ENCODE measurements around the gene RASD1. TPM values are rescaled to one million over a fixed set of nuclear protein-coding genes. Genes with fewer than 3 reads are reported as not detected.

Gene RASD1
- total RNA-seq, 1 experiment from 2014 or later = 0.30 TPM

GRCh38 chr17:17492571-17492970, 3.6 kb downstream of the RASD1 start (continued):
- TF ChIP-seq ELF1 (IDR thresholded peaks at IDR 0.05; ENCODE audit: borderline replicate concordance, low read depth) (no peak), RAD21 (IDR thresholded peaks at IDR 0.05; ENCODE audit: low read depth) (no peak), EGR1 (IDR thresholded peaks at IDR 0.05; ENCODE audit: low read depth) (no peak), POLR2A (IDR thresholded peaks at IDR 0.05; ENCODE audit: borderline replicate concordance, extremely low read depth, insufficient read depth, insufficient read length) (no peak), ZFX (IDR thresholded peaks at IDR 0.05) (no peak), FOSL1 (IDR thresholded peaks at IDR 0.05; ENCODE audit: low read depth) (no peak), CTCF (IDR thresholded peaks at IDR 0.05 in 2 of 3, conservative IDR thresholded peaks at IDR 0.05 in 1 of 3; ENCODE audit: borderline replicate concordance in 1 of 3, insufficient read depth in 1 of 3, low read depth in 2 of 3, low read length in 2 of 3) (no peak), SIN3A (IDR thresholded peaks at IDR 0.05; ENCODE audit: low read depth) (no peak)

- peaks cover 3 to 23% of the 10 kb centered on the region in 2 experiments; a peak in 3 of 4 replicates for H3K36me3 ChIP-seq (ENCODE audit: control insufficient read depth in 1 of 2, insufficient read depth in 2 of 2, low read length in 2 of 2)
- no peaks in the 10 kb centered on the region for H3K9me2 ChIP-seq (ENCODE audit: insufficient read depth)
- no peaks in the 10 kb centered on the region for H3K27me3 ChIP-seq (ENCODE audit: insufficient read depth, low read length)
- H3K79me2 ChIP-seq (ENCODE audit: insufficient read depth, low read length) = peaks cover 22% of the 10 kb centered on the region
- no peak overlapping the region for H2AFZ ChIP-seq (ENCODE audit: low read depth, low read length, poor library complexity, severe bottlenecking)
- CTCF ChIA-PET = no interaction called here
- no peaks in the 10 kb centered on the region for H3K9me3 ChIP-seq (ENCODE audit: control insufficient read depth in 1 of 2, insufficient read depth in 1 of 2, low read depth in 1 of 2, low read length in 2 of 2)
- no TSS peak for BruUV-seq (replicated peaks)
- intact Hi-C loops (cut with micrococcal nuclease) = no loop called here
- POLR2A ChIA-PET = no interaction called here
- H3K4me2 ChIP-seq (ENCODE audit: low read length) = no peak overlapping the region
- DNase-seq (ENCODE audit: low read depth, low spot score) (no peak), ATAC-seq (no peak)
- H4K20me1 ChIP-seq (ENCODE audit: insufficient read depth) = no peaks in the 10 kb centered on the region
- no peak overlapping the region for H3K4me3 ChIP-seq (replicated peaks in 1 of 2; ENCODE audit: low read depth in 1 of 2, low read length in 2 of 2)
- peaks cover 0 to 11% of the 10 kb centered on the region in 2 experiments; a peak in 2 of 4 replicates for H3K4me1 ChIP-seq (ENCODE audit: control insufficient read depth in 1 of 2, insufficient read depth in 2 of 2, low read length in 2 of 2)
- no peak overlapping the region for H3K27ac ChIP-seq (ENCODE audit: low read depth, low read length)
- no peak overlapping the region for H3K9ac ChIP-seq (ENCODE audit: low read length)
- RAD21 ChIA-PET (ENCODE audit: low non-redundant PET in 1 of 2, low total read pairs in 2 of 2, uncharacterized antibody in 2 of 2, unreplicated experiment in 2 of 2) = no interaction called here
- TF ChIP-seq ZNF274 (IDR thresholded peaks at IDR 0.05; ENCODE audit: low read depth, low read length) (no peak), YY1 (IDR thresholded peaks at IDR 0.05; ENCODE audit: extremely low read depth, insufficient replicate concordance, low read depth, low read length) (no peak), CEBPB (IDR thresholded peaks at IDR 0.05; ENCODE audit: low read depth) (no peak), ZFX (IDR thresholded peaks at IDR 0.05) (no peak), SIN3A (IDR thresholded peaks at IDR 0.05; ENCODE audit: low read depth) (no peak), FOSL1 (IDR thresholded peaks at IDR 0.05; ENCODE audit: low read depth) (no peak), EGR1 (IDR thresholded peaks at IDR 0.05; ENCODE audit: low read depth) (no peak), TCF7L2 (IDR thresholded peaks at IDR 0.05; ENCODE audit: borderline replicate concordance, extremely low read depth, insufficient read depth, insufficient read length) (no peak), SRF (IDR thresholded peaks at IDR 0.05; ENCODE audit: low read depth) (no peak), EZH2phosphoT487 (IDR thresholded peaks at IDR 0.05; ENCODE audit: borderline replicate concordance) (no peak), JUND (IDR thresholded peaks at IDR 0.05) (no peak), CBX3 (IDR thresholded peaks at IDR 0.05; ENCODE audit: low read depth) (no peak)
- TF ChIP-seq, protein P1, sequence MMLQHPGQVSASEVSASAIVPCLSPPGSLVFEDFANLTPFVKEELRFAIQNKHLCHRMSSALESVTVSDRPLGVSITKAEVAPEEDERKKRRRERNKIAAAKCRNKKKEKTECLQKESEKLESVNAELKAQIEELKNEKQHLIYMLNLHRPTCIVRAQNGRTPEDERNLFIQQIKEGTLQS (IDR thresholded peaks at IDR 0.05) = no peak
- TF ChIP-seq, protein P2, sequence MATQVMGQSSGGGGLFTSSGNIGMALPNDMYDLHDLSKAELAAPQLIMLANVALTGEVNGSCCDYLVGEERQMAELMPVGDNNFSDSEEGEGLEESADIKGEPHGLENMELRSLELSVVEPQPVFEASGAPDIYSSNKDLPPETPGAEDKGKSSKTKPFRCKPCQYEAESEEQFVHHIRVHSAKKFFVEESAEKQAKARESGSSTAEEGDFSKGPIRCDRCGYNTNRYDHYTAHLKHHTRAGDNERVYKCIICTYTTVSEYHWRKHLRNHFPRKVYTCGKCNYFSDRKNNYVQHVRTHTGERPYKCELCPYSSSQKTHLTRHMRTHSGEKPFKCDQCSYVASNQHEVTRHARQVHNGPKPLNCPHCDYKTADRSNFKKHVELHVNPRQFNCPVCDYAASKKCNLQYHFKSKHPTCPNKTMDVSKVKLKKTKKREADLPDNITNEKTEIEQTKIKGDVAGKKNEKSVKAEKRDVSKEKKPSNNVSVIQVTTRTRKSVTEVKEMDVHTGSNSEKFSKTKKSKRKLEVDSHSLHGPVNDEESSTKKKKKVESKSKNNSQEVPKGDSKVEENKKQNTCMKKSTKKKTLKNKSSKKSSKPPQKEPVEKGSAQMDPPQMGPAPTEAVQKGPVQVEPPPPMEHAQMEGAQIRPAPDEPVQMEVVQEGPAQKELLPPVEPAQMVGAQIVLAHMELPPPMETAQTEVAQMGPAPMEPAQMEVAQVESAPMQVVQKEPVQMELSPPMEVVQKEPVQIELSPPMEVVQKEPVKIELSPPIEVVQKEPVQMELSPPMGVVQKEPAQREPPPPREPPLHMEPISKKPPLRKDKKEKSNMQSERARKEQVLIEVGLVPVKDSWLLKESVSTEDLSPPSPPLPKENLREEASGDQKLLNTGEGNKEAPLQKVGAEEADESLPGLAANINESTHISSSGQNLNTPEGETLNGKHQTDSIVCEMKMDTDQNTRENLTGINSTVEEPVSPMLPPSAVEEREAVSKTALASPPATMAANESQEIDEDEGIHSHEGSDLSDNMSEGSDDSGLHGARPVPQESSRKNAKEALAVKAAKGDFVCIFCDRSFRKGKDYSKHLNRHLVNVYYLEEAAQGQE (IDR thresholded peaks at IDR 0.05; ENCODE audit: low read depth) = no peak
- TF ChIP-seq, protein P3, sequence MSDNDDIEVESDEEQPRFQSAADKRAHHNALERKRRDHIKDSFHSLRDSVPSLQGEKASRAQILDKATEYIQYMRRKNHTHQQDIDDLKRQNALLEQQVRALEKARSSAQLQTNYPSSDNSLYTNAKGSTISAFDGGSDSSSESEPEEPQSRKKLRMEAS (IDR thresholded peaks at IDR 0.05) = no peak
These were observed 4.1 kb downstream of the RASD1 start for GRCh38 chr17:17492085-17492484.

Data from HCT116 (cell line).